ENCODE data around the gene GRIP1. TPM values are rescaled to one million over a fixed set of nuclear protein-coding genes. Genes with fewer than 3 reads are reported as not detected.

GRIP1 gene
- total and polyA plus RNA-seq, 2 experiments from 2014 or later: 5.1 to 13.7 TPM

DNA sequence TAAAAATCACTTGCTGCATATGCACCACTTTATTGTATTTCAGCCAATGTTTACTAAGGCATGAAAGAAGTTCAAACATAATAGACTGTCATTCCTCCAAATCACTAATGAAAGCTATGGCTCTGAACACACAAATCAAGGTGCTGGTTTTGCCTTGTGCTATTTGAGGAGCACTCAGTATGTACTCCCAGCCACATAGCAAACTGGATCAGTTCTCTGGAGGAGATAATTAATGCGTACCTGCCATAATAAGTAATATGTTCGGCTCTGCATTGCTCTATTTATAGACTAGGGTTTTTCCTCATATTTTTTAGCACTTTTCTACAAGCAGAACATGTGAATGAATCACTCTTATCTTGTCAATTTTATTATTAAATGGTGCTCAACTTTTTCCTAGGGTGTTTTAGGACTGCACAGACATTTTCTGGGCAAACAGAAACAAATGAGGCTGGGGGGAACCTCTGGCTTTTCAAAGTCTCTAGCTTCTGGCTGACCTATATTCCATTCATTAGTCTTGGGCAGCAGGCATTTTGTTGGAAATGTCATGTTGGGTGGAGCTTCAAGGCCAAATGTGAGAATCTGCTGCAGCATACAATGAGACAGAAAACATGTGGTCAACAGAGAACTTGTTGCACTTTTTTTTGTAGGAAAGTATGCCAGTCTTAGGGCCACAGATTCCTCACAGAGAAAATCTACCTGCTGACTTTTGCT is 88.4 kb downstream of the GRIP1 start:
- Histone ChIP-seq H3K27me3 (ENCODE audit: insufficient read depth) (no peaks in the 10 kb centered on the region), H3K4me2 (peak overlapping the region; percentile 36; the same call in 1 of the 2 replicates), H3K9me2 (ENCODE audit: insufficient read depth) (no peaks in the 10 kb centered on the region), H3K4me3 (no peak overlapping the region), H3K27ac (ENCODE audit: low read depth) (no peak overlapping the region), H2AFZ (no peak overlapping the region), H3F3A (replicated peaks; ENCODE audit: low read depth) (no peaks in the 10 kb centered on the region), H4K20me1 (replicated peaks; ENCODE audit: insufficient read depth) (no peaks in the 10 kb centered on the region), H3K79me2 (replicated peaks; ENCODE audit: insufficient read depth) (no peaks in the 10 kb centered on the region), H3K36me3 (ENCODE audit: insufficient read depth) (no peaks in the 10 kb centered on the region), H3K4me1 (ENCODE audit: insufficient read depth) (peaks cover 21% of the 10 kb centered on the region)
- H3K4me1 Mint-ChIP-seq: peaks cover 16% of the 10 kb centered on the region
- no peaks in the 10 kb centered on the region for H3K36me3 Mint-ChIP-seq (ENCODE audit: low read depth)
- H3K27ac Mint-ChIP-seq: no peak overlapping the region
- no peaks in the 10 kb centered on the region for H3K27me3 Mint-ChIP-seq (ENCODE audit: insufficient read depth, low read depth, poor library complexity)
- TF ChIP-seq POLR2AphosphoS5 (IDR thresholded peaks at IDR 0.05; ENCODE audit: low read depth): no peak
- TF ChIP-seq, protein P1, sequence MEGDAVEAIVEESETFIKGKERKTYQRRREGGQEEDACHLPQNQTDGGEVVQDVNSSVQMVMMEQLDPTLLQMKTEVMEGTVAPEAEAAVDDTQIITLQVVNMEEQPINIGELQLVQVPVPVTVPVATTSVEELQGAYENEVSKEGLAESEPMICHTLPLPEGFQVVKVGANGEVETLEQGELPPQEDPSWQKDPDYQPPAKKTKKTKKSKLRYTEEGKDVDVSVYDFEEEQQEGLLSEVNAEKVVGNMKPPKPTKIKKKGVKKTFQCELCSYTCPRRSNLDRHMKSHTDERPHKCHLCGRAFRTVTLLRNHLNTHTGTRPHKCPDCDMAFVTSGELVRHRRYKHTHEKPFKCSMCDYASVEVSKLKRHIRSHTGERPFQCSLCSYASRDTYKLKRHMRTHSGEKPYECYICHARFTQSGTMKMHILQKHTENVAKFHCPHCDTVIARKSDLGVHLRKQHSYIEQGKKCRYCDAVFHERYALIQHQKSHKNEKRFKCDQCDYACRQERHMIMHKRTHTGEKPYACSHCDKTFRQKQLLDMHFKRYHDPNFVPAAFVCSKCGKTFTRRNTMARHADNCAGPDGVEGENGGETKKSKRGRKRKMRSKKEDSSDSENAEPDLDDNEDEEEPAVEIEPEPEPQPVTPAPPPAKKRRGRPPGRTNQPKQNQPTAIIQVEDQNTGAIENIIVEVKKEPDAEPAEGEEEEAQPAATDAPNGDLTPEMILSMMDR (conservative IDR thresholded peaks at IDR 0.05; ENCODE audit: low read depth in 2 of 2): no peak
- TF ChIP-seq ZNF114 (CRISPR knock-in tag; IDR thresholded peaks at IDR 0.05): no peak
- TF ChIP-seq, protein P2, sequence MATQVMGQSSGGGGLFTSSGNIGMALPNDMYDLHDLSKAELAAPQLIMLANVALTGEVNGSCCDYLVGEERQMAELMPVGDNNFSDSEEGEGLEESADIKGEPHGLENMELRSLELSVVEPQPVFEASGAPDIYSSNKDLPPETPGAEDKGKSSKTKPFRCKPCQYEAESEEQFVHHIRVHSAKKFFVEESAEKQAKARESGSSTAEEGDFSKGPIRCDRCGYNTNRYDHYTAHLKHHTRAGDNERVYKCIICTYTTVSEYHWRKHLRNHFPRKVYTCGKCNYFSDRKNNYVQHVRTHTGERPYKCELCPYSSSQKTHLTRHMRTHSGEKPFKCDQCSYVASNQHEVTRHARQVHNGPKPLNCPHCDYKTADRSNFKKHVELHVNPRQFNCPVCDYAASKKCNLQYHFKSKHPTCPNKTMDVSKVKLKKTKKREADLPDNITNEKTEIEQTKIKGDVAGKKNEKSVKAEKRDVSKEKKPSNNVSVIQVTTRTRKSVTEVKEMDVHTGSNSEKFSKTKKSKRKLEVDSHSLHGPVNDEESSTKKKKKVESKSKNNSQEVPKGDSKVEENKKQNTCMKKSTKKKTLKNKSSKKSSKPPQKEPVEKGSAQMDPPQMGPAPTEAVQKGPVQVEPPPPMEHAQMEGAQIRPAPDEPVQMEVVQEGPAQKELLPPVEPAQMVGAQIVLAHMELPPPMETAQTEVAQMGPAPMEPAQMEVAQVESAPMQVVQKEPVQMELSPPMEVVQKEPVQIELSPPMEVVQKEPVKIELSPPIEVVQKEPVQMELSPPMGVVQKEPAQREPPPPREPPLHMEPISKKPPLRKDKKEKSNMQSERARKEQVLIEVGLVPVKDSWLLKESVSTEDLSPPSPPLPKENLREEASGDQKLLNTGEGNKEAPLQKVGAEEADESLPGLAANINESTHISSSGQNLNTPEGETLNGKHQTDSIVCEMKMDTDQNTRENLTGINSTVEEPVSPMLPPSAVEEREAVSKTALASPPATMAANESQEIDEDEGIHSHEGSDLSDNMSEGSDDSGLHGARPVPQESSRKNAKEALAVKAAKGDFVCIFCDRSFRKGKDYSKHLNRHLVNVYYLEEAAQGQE (IDR thresholded peaks at IDR 0.05; ENCODE audit: unreplicated experiment): no peak
- no peak for TF ChIP-seq ZNF331 (CRISPR knock-in tag; IDR thresholded peaks at IDR 0.05; ENCODE audit: low read depth)
- no peak for TF ChIP-seq JUNB (IDR thresholded peaks at IDR 0.05; ENCODE audit: unreplicated experiment)
- TF ChIP-seq, protein P3, sequence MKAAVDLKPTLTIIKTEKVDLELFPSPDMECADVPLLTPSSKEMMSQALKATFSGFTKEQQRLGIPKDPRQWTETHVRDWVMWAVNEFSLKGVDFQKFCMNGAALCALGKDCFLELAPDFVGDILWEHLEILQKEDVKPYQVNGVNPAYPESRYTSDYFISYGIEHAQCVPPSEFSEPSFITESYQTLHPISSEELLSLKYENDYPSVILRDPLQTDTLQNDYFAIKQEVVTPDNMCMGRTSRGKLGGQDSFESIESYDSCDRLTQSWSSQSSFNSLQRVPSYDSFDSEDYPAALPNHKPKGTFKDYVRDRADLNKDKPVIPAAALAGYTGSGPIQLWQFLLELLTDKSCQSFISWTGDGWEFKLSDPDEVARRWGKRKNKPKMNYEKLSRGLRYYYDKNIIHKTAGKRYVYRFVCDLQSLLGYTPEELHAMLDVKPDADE (IDR thresholded peaks at IDR 0.05): no peak
- TF ChIP-seq EZH2 (IDR thresholded peaks at IDR 0.05; ENCODE audit: low read depth, unreplicated experiment): no peak
- TF ChIP-seq STAT1 (IDR thresholded peaks at IDR 0.05; ENCODE audit: unreplicated experiment): no peak
- no peak for TF ChIP-seq CREB1 (CRISPR knock-in tag; IDR thresholded peaks at IDR 0.05; ENCODE audit: low read depth)
- no peak for TF ChIP-seq NANOG (IDR thresholded peaks at IDR 0.05; ENCODE audit: borderline replicate concordance)
- TF ChIP-seq EZH2phosphoT487 (IDR thresholded peaks at IDR 0.05; ENCODE audit: unreplicated experiment): no peak
- TF ChIP-seq, protein P4, sequence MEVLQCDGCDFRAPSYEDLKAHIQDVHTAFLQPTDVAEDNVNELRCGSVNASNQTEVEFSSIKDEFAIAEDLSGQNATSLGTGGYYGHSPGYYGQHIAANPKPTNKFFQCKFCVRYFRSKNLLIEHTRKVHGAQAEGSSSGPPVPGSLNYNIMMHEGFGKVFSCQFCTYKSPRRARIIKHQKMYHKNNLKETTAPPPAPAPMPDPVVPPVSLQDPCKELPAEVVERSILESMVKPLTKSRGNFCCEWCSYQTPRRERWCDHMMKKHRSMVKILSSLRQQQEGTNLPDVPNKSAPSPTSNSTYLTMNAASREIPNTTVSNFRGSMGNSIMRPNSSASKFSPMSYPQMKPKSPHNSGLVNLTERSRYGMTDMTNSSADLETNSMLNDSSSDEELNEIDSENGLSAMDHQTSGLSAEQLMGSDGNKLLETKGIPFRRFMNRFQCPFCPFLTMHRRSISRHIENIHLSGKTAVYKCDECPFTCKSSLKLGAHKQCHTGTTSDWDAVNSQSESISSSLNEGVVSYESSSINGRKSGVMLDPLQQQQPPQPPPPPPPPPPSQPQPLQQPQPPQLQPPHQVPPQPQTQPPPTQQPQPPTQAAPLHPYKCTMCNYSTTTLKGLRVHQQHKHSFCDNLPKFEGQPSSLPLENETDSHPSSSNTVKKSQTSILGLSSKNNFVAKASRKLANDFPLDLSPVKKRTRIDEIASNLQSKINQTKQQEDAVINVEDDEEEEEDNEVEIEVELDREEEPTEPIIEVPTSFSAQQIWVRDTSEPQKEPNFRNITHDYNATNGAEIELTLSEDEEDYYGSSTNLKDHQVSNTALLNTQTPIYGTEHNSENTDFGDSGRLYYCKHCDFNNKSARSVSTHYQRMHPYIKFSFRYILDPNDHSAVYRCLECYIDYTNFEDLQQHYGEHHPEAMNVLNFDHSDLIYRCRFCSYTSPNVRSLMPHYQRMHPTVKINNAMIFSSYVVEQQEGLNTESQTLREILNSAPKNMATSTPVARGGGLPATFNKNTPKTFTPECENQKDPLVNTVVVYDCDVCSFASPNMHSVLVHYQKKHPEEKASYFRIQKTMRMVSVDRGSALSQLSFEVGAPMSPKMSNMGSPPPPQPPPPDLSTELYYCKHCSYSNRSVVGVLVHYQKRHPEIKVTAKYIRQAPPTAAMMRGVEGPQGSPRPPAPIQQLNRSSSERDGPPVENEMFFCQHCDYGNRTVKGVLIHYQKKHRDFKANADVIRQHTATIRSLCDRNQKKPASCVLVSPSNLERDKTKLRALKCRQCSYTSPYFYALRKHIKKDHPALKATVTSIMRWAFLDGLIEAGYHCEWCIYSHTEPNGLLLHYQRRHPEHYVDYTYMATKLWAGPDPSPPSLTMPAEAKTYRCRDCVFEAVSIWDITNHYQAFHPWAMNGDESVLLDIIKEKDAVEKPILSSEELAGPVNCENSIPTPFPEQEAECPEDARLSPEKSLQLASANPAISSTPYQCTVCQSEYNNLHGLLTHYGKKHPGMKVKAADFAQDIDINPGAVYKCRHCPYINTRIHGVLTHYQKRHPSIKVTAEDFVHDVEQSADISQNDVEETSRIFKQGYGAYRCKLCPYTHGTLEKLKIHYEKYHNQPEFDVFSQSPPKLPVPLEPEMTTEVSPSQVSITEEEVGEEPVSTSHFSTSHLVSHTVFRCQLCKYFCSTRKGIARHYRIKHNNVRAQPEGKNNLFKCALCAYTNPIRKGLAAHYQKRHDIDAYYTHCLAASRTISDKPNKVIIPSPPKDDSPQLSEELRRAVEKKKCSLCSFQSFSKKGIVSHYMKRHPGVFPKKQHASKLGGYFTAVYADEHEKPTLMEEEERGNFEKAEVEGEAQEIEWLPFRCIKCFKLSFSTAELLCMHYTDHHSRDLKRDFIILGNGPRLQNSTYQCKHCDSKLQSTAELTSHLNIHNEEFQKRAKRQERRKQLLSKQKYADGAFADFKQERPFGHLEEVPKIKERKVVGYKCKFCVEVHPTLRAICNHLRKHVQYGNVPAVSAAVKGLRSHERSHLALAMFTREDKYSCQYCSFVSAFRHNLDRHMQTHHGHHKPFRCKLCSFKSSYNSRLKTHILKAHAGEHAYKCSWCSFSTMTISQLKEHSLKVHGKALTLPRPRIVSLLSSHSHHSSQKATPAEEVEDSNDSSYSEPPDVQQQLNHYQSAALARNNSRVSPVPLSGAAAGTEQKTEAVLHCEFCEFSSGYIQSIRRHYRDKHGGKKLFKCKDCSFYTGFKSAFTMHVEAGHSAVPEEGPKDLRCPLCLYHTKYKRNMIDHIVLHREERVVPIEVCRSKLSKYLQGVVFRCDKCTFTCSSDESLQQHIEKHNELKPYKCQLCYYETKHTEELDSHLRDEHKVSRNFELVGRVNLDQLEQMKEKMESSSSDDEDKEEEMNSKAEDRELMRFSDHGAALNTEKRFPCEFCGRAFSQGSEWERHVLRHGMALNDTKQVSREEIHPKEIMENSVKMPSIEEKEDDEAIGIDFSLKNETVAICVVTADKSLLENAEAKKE (CRISPR knock-in tag; IDR thresholded peaks at IDR 0.05): no peak
- ATAC-seq: no peak
- no peak for DNase-seq (ENCODE audit: low spot score)
- no peak overlapping the region for H3K4me3 Mint-ChIP-seq
- no peaks in the 10 kb centered on the region for H3K9me3 Mint-ChIP-seq
